Esophagus (tissue), 2 donors: Measurements from ENCODE around the gene PAX8. TPM values are rescaled to one million over a fixed set of nuclear protein-coding genes. Genes with fewer than 3 reads are reported as not detected.

Experiments
- H3K27ac ChIP-seq, 2 donors: one replicate each; pipeline ENCODE4 v1.5.1; 2013; ENCODE audit warnings: low read depth in 2 of 2, mild to moderate bottlenecking in 2 of 2, inconsistent platforms in 1 of 2, low read length in 1 of 2, moderate library complexity in 1 of 2
- H3K27me3 ChIP-seq, 2 donors: one replicate each; pipeline ENCODE4 v1.6.1; 2013; ENCODE audit warnings: low read length in 2 of 2, control low read depth in 1 of 2, mild to moderate bottlenecking in 1 of 2; ENCODE audit not compliant: insufficient read depth in 2 of 2, control insufficient read depth in 1 of 2
- H3K36me3 ChIP-seq, 2 donors: one replicate each; pipeline ENCODE4 v1.6.1; 2013; ENCODE audit warnings: low read length in 1 of 2; ENCODE audit not compliant: control insufficient read depth in 2 of 2, insufficient read depth in 2 of 2
- H3K4me1 ChIP-seq, 2 donors: one replicate each; pipeline ENCODE4 v1.6.1; 2013; ENCODE audit warnings: low read length in 1 of 2; ENCODE audit not compliant: control insufficient read depth in 2 of 2, insufficient read depth in 2 of 2
- H3K4me3 ChIP-seq, 2 donors: one replicate each; pipeline ENCODE4 v1.5.1; 2013; ENCODE audit warnings: low read length in 2 of 2, mild to moderate bottlenecking in 2 of 2, low read depth in 1 of 2, moderate library complexity in 1 of 2
- H3K9me3 ChIP-seq, 2 donors: one replicate each; pipeline ENCODE4 v1.6.1; 2013; ENCODE audit warnings: mild to moderate bottlenecking in 2 of 2, low read depth in 1 of 2, low read length in 1 of 2, moderate library complexity in 1 of 2; ENCODE audit not compliant: control insufficient read depth in 2 of 2, insufficient read depth in 1 of 2
- WGBS, 2 donors: extraction: QIAGEN DNeasy Blood & Tissue Kit; methylation state at CpG; one replicate each; pipeline ENCODE4 v1.1.7; 2013; 5-methylcytosine and 5-hydroxymethylcytosine counted together
- polyA plus RNA-seq, 2 donors: library from polyadenylated mRNA; stranded (reverse); fragments of 200-250 nt; gene quantifications; one replicate each; pipeline ENCODE4 v1.2.3, GENCODE V29; 2013
- donor health status: healthy with polysubstance abuse.
- donor health status: Bipolar disorder and iron deficiency.

PAX8 gene
- polyA plus RNA-seq, 2 donors = 0.28 to 4.0 TPM

- H3K4me3 ChIP-seq = no peak overlapping the region
- peaks cover 0 to 5% of the 10 kb centered on the region in 2 donors for H3K4me1 ChIP-seq
- WGBS, 2 donors = 52 to 71% methylated on average over 12 of the region's 12 CpGs
- no peaks in the 10 kb centered on the region for H3K9me3 ChIP-seq
- H3K36me3 ChIP-seq = no peaks in the 10 kb centered on the region
- H3K27ac ChIP-seq = no peak overlapping the region
- H3K27me3 ChIP-seq = no peaks in the 10 kb centered on the region
Measured at GRCh38 chr2:113167115-113167932, 111.4 kb downstream of the PAX8 start.

DNA sequence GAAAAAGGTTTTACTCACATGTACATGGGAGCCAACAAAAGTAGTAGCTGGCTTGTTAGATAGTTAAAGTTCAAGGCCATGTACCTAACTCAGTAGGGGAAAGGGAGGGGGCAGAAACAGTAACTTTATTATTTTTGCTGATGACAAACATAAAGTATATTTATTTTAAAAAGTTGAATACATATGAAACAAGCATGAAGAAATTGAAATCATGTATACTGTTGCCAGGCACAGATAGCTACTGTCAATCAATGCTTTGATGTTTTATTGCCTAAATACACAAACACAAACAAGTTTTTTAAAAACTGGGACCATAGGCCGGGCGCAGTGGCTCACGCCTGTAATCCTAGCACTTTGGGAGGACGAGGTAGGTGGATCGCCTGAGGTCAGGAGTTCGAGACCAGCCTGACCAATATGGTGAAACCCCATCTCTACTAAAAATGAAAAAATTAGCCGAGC, 112.5 kb downstream of the PAX8 start:
- no peak overlapping the region for H3K4me3 ChIP-seq
- 96 to 97% methylated on average over 7 of the region's 7 CpGs for WGBS, 2 donors
- no peaks in the 10 kb centered on the region for H3K9me3 ChIP-seq
- no peaks in the 10 kb centered on the region for H3K27me3 ChIP-seq
- H3K27ac ChIP-seq = no peak overlapping the region
- H3K4me1 ChIP-seq = peaks cover 0 to 5% of the 10 kb centered on the region in 2 donors
- H3K36me3 ChIP-seq = no peaks in the 10 kb centered on the region

Other genes starting within 250 kb of the PAX8 start
- gene IL36B, start 226.1 kb downstream of the PAX8 start, polyA plus RNA-seq = 1 to 10 TPM; 1.5 to 8.8 TPM
- 10 to 100 TPM; 25.9 to 38.4 TPM for gene IL36RN, start 219.7 kb downstream of the PAX8 start, polyA plus RNA-seq
- under 1 TPM; 0.18 to 0.51 TPM for gene IL1F10, start 211.0 kb downstream of the PAX8 start, polyA plus RNA-seq
- gene IL1RN, start 151.3 kb downstream of the PAX8 start, polyA plus RNA-seq = 1,000 to 10,000 TPM; 1,363 to 2,112 TPM
- 10 to 100 TPM; 18.1 to 32.6 TPM for gene PSD4, start 105.0 kb downstream of the PAX8 start, polyA plus RNA-seq
- gene ZNG1B, start 158.8 kb upstream of the PAX8 start, polyA plus RNA-seq = 10 to 100 TPM; 24.1 to 24.9 TPM
- gene FOXD4L1, start 219.7 kb upstream of the PAX8 start, polyA plus RNA-seq = under 1 TPM; 0.02 to 0.22 TPM